Astrocyte of the spinal cord (primary cell): Measurements from ENCODE around the gene FBRS.

Experiments
- DNase-seq: peaks from one replicate; pipeline ENCODE4 v3.0.0; 2011; ENCODE audit warnings: low read depth, low spot score
- H3K4me3 ChIP-seq: 2 replicates; pipeline ENCODE4 v1.5.1; 2011; ENCODE audit warnings: low read depth, mild to moderate bottlenecking, low read length, moderate library complexity
- in situ Hi-C: cut with HindIII; loops from 2 replicates; pipeline ENCODE4 v1.10.0; 2017; ENCODE audit warnings: low sequenced_read_pairs
- TF ChIP-seq, protein P1 (sequence below): IDR thresholded peaks from 2 replicates; pipeline ENCODE4 v1.5.1; 2012; ENCODE audit warnings: low read depth, mild to moderate bottlenecking, low read length, inconsistent platforms

Gene FBRS

DNA sequence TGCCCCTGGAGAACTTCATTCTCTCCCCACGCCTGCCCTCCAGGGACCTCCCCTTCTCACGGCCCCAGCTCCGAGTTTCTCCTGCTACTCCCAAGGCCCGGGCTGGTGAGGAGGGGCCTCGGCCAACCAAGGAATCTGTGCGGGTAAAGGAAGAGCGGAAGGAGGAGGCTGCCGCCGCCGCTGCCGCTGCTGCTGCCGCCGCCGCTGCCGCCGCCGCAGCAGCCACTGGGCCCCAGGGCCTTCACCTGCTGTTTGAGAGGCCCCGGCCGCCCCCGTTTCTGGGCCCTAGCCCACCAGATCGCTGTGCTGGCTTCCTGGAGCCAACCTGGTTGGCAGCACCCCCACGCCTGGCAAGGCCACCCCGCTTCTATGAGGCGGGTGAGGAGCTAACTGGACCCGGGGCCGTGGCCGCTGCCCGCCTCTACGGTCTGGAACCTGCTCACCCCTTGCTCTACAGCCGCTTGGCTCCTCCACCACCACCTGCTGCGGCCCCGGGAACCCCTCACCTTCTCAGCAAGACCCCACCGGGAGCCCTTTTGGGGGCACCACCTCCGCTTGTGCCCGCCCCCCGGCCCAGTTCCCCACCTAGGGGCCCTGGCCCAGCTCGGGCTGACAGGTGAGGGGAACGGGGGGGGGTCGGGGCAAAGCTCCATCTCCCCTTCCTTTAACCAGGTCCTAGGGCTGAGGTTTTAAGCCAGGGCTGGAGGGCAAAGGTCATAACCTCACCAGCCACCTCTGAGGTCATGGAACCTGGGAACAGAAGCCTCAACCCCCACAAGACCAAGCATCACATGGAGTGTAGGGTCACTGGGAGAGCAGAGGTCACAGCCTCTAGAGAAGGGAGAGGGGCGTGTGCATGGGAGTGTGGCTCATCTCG is 11.0 kb downstream of the FBRS start:
- TF ChIP-seq, protein P1, sequence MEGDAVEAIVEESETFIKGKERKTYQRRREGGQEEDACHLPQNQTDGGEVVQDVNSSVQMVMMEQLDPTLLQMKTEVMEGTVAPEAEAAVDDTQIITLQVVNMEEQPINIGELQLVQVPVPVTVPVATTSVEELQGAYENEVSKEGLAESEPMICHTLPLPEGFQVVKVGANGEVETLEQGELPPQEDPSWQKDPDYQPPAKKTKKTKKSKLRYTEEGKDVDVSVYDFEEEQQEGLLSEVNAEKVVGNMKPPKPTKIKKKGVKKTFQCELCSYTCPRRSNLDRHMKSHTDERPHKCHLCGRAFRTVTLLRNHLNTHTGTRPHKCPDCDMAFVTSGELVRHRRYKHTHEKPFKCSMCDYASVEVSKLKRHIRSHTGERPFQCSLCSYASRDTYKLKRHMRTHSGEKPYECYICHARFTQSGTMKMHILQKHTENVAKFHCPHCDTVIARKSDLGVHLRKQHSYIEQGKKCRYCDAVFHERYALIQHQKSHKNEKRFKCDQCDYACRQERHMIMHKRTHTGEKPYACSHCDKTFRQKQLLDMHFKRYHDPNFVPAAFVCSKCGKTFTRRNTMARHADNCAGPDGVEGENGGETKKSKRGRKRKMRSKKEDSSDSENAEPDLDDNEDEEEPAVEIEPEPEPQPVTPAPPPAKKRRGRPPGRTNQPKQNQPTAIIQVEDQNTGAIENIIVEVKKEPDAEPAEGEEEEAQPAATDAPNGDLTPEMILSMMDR, result no peak
- no peak overlapping the region for H3K4me3 ChIP-seq
- no peak for DNase-seq
- in situ Hi-C loops, result no loop called here

DNA sequence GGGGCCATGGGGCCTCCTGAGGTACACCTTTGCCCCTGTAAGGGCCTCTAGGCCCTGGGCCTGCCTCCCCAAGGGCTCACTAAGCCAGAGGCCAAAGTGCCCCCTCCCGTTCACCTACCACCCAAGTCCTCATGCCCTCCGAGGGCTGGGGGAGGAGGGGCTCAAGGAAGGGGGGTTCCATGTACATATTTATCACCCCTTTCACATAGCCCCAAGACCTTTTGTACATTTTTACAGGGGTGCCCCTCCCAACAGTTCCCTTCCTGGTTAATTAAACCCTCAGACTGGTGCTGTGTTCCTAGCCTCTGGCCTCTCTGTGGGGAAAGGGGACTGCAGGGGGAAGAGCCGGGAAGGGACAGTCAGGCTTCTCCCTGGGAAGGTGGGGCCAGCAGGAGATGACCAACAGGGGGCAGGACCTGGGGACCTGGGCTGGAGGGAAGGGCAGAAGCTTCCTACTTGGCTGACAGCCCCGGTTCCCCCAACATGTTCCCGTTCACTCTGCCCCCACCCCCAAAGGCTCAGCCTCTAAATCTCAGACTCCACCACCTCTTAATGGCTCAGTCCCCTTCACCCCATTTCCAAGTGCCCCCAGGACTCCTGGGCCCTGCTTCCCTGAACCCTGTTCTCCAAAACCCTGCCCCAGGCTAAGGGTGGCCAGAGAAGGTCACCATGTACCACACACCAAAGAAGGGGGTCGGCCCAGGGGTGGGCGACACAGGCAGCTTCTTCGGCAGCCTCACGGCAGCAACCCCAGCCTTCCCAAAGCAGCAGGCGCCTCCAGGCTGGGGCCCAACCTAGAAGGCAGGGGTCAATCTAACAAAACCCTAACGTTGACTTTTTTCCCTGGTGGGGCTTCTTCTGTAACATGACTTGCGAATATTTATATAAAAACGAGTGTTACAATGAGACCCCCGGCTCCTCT is 11.9 kb downstream of the FBRS start:
- in situ Hi-C loops, result no loop called here
- TF ChIP-seq, protein P1, result peak; percentile 9
- no peak for DNase-seq
- no peak overlapping the region for H3K4me3 ChIP-seq

DNA sequence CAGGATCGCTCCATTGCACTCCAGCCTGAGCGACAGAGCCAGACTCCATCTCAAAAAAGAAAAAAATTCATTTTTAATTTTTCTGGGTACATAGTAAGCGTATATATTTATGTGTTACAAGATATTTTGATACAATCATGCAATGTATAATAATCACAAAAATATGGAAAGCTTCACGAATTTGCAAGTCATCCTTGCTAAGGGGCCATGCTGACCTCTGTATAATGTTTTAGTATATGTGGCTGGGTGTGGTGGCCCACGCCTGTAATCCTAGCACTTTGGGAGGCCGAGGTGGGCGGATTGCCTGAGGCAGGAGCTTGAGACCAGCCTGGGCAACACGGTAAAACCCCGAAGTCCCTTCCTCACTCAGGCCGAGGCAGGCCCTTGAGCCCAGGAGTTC is 16.9 kb downstream of the FBRS start:
- in situ Hi-C loops, result no loop called here
- DNase-seq, result no peak
- H3K4me3 ChIP-seq, result no peak overlapping the region
- TF ChIP-seq, protein P1, result no peak

DNA sequence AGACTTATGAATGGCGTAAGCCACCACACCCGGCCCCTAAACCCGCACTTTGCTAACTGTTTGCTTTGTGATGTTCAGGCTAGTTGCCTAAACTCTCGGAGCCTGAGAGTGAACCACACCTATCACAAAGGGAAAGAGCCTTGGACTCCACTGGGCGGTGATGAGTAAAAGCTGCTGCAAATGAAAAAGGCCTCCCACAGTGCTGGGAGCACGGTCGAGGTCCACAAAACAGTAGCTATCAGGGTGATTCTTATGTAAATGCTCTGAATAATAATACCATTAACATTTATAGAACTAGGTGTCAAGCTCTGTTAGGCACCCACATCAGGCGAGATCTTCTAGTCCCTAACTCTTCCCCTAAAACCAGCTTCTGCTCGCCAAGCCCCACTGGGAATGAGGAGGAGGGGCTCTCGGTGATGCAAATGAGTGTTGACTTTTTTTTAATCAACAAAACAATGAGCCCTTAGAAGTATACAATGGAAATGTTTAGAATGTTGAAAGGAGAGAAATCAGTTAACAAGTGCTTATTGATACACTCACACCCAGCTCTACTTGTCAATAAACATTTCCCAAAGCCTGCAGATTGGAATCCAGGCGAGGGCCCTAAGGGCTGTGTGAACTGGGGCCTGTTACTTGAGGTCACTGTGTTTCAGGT is 19.8 kb downstream of the FBRS start:
- no peak overlapping the region for H3K4me3 ChIP-seq
- no peak for DNase-seq
- in situ Hi-C loops, result no loop called here
- TF ChIP-seq, protein P1, result no peak

DNA sequence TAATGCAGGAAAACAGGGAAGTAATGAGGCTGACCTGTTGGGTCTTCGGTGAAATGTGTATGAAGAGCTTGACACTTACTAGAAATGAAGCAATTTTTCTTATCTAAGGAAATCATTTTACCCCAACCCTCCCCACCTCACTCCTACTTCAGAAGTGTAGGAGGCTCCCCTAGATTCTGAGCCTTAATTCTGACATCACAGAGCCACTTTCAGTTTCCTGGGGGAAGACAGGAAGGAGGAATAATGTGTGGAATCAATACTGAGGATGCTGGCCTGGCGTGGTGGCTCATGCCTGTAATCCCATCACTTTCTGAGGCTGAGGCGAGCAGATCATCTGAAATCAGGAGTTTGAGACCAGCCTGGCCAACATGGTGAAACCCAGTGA is 20.3 kb downstream of the FBRS start:
- no peak for DNase-seq
- in situ Hi-C loops, result no loop called here
- H3K4me3 ChIP-seq, result no peak overlapping the region
- TF ChIP-seq, protein P1, result no peak

DNA sequence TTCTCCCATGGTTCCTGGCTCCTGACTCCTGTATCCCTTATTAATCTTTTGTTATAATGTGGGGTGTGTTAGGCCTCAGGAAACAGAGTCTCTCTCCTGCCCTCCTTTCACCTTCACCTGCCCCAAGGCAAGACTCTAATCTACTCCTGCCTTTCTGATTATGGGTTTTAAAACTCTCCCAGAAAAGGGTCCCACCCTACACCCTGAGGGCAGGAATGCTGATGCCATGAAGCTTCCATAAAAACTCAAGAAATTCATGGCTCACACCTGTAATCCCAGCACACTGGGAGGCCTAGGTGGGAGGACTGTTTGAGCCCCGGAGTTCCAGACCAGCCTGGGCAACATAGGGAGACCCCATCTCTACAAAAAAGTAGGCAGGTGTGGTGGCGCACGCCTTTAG is 22.1 kb downstream of the FBRS start:
- no peak overlapping the region for H3K4me3 ChIP-seq
- in situ Hi-C loops, result no loop called here
- TF ChIP-seq, protein P1, result no peak
- DNase-seq, result no peak
